A549 (cell line): ENCODE results near the gene LVRN. TPM values are rescaled to one million over a fixed set of nuclear protein-coding genes. Genes with fewer than 3 reads are reported as not detected.

ENCODE experiments used
- ATAC-seq, 2 experiments: fragments of 200-7000 bp in 1 of 2; fragments of >200 bp in 1 of 2; cut with Nextera tagmentation in 1 of 2; cut with Tn5 transposase in 1 of 2; 3 replicates each; pipeline versions ENCODE4 v1.8.0 to v1.9.1; 2018 to 2020; ENCODE audit warnings: mild to moderate bottlenecking in 1 of 2, moderate library complexity in 1 of 2
- CTCF ChIA-PET: fragments of 300-600 bp; sonication (Branson Sonifier 250); formaldehyde crosslinking; extraction: SDS; loops from one replicate; lab custom pipeline; 2021; ENCODE audit warnings: antibody characterized with exemption, inconsistent platforms; lab: Yijun Ruan, JAX
- POLR2A ChIA-PET: fragments of 350-600 bp; formaldehyde crosslinking; extraction: SDS; loops from one replicate; lab custom pipeline; 2021; ENCODE audit warnings: antibody characterized with exemption, inconsistent platforms; lab: Yijun Ruan, JAX
- DNase-seq, 2 experiments: peaks; one replicate each; pipeline versions ENCODE4 v3.0.0 to v3.0.0-alpha.2; 2011 to 2016; ENCODE audit warnings: low read depth in 1 of 2, low spot score in 1 of 2
- FAIRE-seq: peaks from 2 replicates; lab custom pipeline; 2011; peaks lifted over from hg19 to GRCh38; lab: Jason Lieb, UNC
- H3K27ac ChIP-seq, 2 experiments: fragments of >200 bp; sonication (Bioruptor Twin); formaldehyde crosslinking; 3 replicates each; pipeline ENCODE4 v1.5.1; 2016 to 2017
- H3K4me1 ChIP-seq: fragments of >200 bp; sonication (Bioruptor Twin); formaldehyde crosslinking; 3 replicates; pipeline ENCODE4 v1.6.1; 2016
- H3K4me2 ChIP-seq: fragments of >200 bp; sonication (Bioruptor Twin); formaldehyde crosslinking; 3 replicates; pipeline ENCODE4 v1.6.1; 2016
- H3K4me3 ChIP-seq: fragments of >200 bp; sonication (Bioruptor Twin); formaldehyde crosslinking; 3 replicates; pipeline ENCODE4 v1.5.1; 2016
- H3K9me3 ChIP-seq: fragments of >200 bp; sonication (Bioruptor Twin); formaldehyde crosslinking; 3 replicates; pipeline ENCODE4 v1.6.1; 2016
- ATOH8 ChIP-seq: fragments of 250-450 bp; sonication (Bioruptor Pico); IDR thresholded peaks from 2 replicates; pipeline ENCODE4 v1.5.0; 2020; ENCODE audit warnings: low read depth, mild to moderate bottlenecking, moderate library complexity
- CBX8 ChIP-seq: fragments of 200-600 bp; sonication (generic); IDR thresholded peaks from 2 replicates; pipeline ENCODE4 v1.6.1; 2016
- CEBPB ChIP-seq, 2 experiments: fragments of >200 bp in 1 of 2; sonication (Bioruptor Twin) in 1 of 2; formaldehyde crosslinking in 1 of 2; IDR thresholded peaks; 2 replicates each; pipeline ENCODE4 v1.6.1; 2012 to 2016
- CHD4 ChIP-seq: fragments of 200-600 bp; sonication (generic); IDR thresholded peaks from 2 replicates; pipeline ENCODE4 v1.6.1; 2016; ENCODE audit warnings: antibody characterized with exemption, mild to moderate bottlenecking, borderline replicate concordance
- CTCF ChIP-seq: fragments of >200 bp; sonication (Bioruptor Twin); formaldehyde crosslinking; IDR thresholded peaks from 3 replicates; pipeline ENCODE4 v1.5.1; 2016
- EHMT2 ChIP-seq: fragments of 200-600 bp; sonication (generic); IDR thresholded peaks from 2 replicates; pipeline ENCODE4 v1.6.1; 2016; ENCODE audit warnings: antibody characterized with exemption, low read depth, mild to moderate bottlenecking, moderate library complexity
- ELK1 ChIP-seq: fragments of 150-350 bp; IDR thresholded peaks from 2 replicates; pipeline ENCODE4 v1.6.1; 2014; ENCODE audit warnings: low read depth, mild to moderate bottlenecking, low read length
- ESRRA ChIP-seq: fragments of 150-350 bp; IDR thresholded peaks from 2 replicates; pipeline ENCODE4 v1.6.1; 2014; ENCODE audit warnings: mild to moderate bottlenecking, low read length, borderline replicate concordance
- HOXA7 ChIP-seq: fragments of 250-450 bp; sonication (Bioruptor Pico); IDR thresholded peaks from 2 replicates; pipeline ENCODE4 v1.5.0; 2020; ENCODE audit warnings: mild to moderate bottlenecking, moderate library complexity
- JUN ChIP-seq, 2 experiments: fragments of >200 bp; sonication (Bioruptor Twin); formaldehyde crosslinking; IDR thresholded peaks; 2 replicates in 1 of 2; 3 replicates in 1 of 2; pipeline ENCODE4 v1.6.1; 2016 to 2017
- JUNB ChIP-seq: fragments of >200 bp; sonication (Bioruptor Twin); formaldehyde crosslinking; IDR thresholded peaks from 2 replicates; pipeline ENCODE4 v1.6.1; 2016
- KDM1A ChIP-seq: fragments of 200-600 bp; sonication (generic); IDR thresholded peaks from 2 replicates; pipeline ENCODE4 v1.6.1; 2016; ENCODE audit warnings: low read depth, mild to moderate bottlenecking
- MAFK ChIP-seq: fragments of 450-650 bp; IDR thresholded peaks from 2 replicates; pipeline ENCODE4 v1.6.1; 2014; ENCODE audit not compliant: partially characterized antibody
- MAZ ChIP-seq: fragments of 150-350 bp; IDR thresholded peaks from 2 replicates; pipeline ENCODE4 v1.6.1; 2014; ENCODE audit warnings: antibody characterized with exemption, low read depth, low read length, borderline replicate concordance
- MYC ChIP-seq: IDR thresholded peaks from 2 replicates; pipeline ENCODE4 v1.6.1; 2012; ENCODE audit warnings: mild to moderate bottlenecking, inconsistent platforms, low read length, improper control_type of control experiment, borderline replicate concordance
- NFE2L2 ChIP-seq: fragments of 150-350 bp; conservative IDR thresholded peaks from 2 replicates; pipeline ENCODE4 v1.6.1; 2014; ENCODE audit warnings: low read length
- POLR2A ChIP-seq: IDR thresholded peaks from 2 replicates; pipeline ENCODE4 v1.6.1; 2012; ENCODE audit warnings: mild to moderate bottlenecking, low read length
- RAD21 ChIP-seq, 2 experiments: fragments of >200 bp in 1 of 2; sonication (Bioruptor Twin) in 1 of 2; formaldehyde crosslinking in 1 of 2; IDR thresholded peaks in 1 of 2; conservative IDR thresholded peaks in 1 of 2; 2 replicates in 1 of 2; 3 replicates in 1 of 2; pipeline ENCODE4 v1.6.1; 2012 to 2018; ENCODE audit warnings: inconsistent platforms in 1 of 2
- REST ChIP-seq: fragments of 200-600 bp; sonication (generic); IDR thresholded peaks from 2 replicates; pipeline ENCODE4 v1.6.1; 2016; ENCODE audit warnings: antibody characterized with exemption, mild to moderate bottlenecking, moderate library complexity
- RFX5 ChIP-seq: fragments of 450-650 bp; IDR thresholded peaks from 2 replicates; pipeline ENCODE4 v1.7.1; 2014; ENCODE audit warnings: antibody characterized with exemption, mild to moderate bottlenecking, moderate library complexity
- SMC3 ChIP-seq: fragments of >200 bp; sonication (Bioruptor Twin); formaldehyde crosslinking; IDR thresholded peaks from 3 replicates; pipeline ENCODE4 v1.6.1; 2018; ENCODE audit warnings: inconsistent platforms
- SREBF2 ChIP-seq: fragments of 450-650 bp; IDR thresholded peaks from 2 replicates; pipeline ENCODE4 v1.6.1; 2014; ENCODE audit warnings: mild to moderate bottlenecking, moderate library complexity
- WGBS: methylation state at CpG from one replicate; pipeline ENCODE4 v1.1.6; 2017; ENCODE audit errors: missing lambda C conversion rate; 5-methylcytosine and 5-hydroxymethylcytosine counted together
- polyA plus RNA-seq, 4 experiments: library from polyadenylated mRNA; depleted of rRNA in 3 of 4; stranded (reverse); fragments of >200 nt; fragmentation: RNase III in 1 of 4; extraction: RNeasy Plus Mini Kit Qiagen cat#74134 plus additional on column Dnase treatment in 1 of 4; gene quantifications; 2 replicates in 3 of 4; 3 replicates in 1 of 4; pipeline ENCODE4 v1.2.3, GENCODE V29; 2011 to 2017

LVRN gene
- polyA plus RNA-seq, 2 of the 4 experiments (the other 2 are of a cell fraction) = 0.06 to 0.16 TPM

GRCh38 chr5:116068028-116068632, 105.9 kb downstream of the LVRN start:
- no peaks in the 10 kb centered on the region for H3K9me3 ChIP-seq
- peak; percentile 11 to 60 for DNase-seq
- POLR2A ChIA-PET = no interaction called here
- FAIRE-seq = peak; percentile 79
- CTCF ChIA-PET = interaction anchor here (0.6 to 3.8 kb wide), 24 partner anchors 8 to 808 kb away, joined by 3 to 30 read pairs (median 3); partner anchors contain the start of gene COMMD10
- peak overlapping the region; percentile 9; the same call in 1 of the 3 replicates for H3K4me2 ChIP-seq
- no peaks in the 10 kb centered on the region for H3K4me1 ChIP-seq
- H3K27ac ChIP-seq = no peak overlapping the region
- ATAC-seq = peak in 1 of 2 experiments; percentile 77; a peak in 3 of 6 replicates
- TF ChIP-seq REST (no peak), SMC3 (peak; percentile 86), RAD21 (conservative IDR thresholded peaks at IDR 0.05 in 1 of 2, IDR thresholded peaks at IDR 0.05 in 1 of 2) (peak; percentile 88), CTCF (peak; percentile 90)
- no peak overlapping the region for H3K4me3 ChIP-seq
- WGBS = 2% methylated on average over 4 of the region's 4 CpGs

GRCh38 chr5:116071211-116071610, 108.9 kb downstream of the LVRN start:
- Histone ChIP-seq H3K4me1 (no peaks in the 10 kb centered on the region), H3K4me3 (no peak overlapping the region), H3K4me2 (no peak overlapping the region), H3K27ac (no peak overlapping the region), H3K9me3 (no peaks in the 10 kb centered on the region)
- POLR2A ChIA-PET = no interaction called here
- WGBS = 66% methylated on average over 1 of the region's 1 CpG
- FAIRE-seq (no peak), ATAC-seq (no peak), DNase-seq (no peak)
- CTCF ChIA-PET = no interaction called here
- TF ChIP-seq MAFK (peak; percentile 78), POLR2A (no peak)
- TF ChIP-seq, all 56 proteins: peak for 1

- DNase-seq (no peak), ATAC-seq (no peak), FAIRE-seq (no peak)
- CTCF ChIA-PET = no interaction called here
- POLR2A ChIA-PET = no interaction called here
- no peaks in the 10 kb centered on the region for H3K4me1 ChIP-seq
- no peaks in the 10 kb centered on the region for H3K9me3 ChIP-seq
- H3K4me2 ChIP-seq = no peak overlapping the region
- H3K27ac ChIP-seq = no peak overlapping the region
- WGBS = 44% methylated on average over 6 of the region's 6 CpGs
- no peak overlapping the region for H3K4me3 ChIP-seq
- TF ChIP-seq MYC (no peak), NFE2L2 (no peak), KDM1A (no peak), CHD4 (no peak), CBX8 (no peak), HOXA7 (CRISPR knock-in tag) (no peak)
- TF ChIP-seq, all 56 proteins: peak for 0
Observed at GRCh38 chr5:116075191-116075831, 113.0 kb downstream of the LVRN start.

GRCh38 chr5:116076496-116076895, 114.2 kb downstream of the LVRN start:
- H3K4me1 ChIP-seq = no peaks in the 10 kb centered on the region
- no peak overlapping the region for H3K27ac ChIP-seq
- FAIRE-seq (no peak), ATAC-seq (no peak), DNase-seq (no peak)
- H3K9me3 ChIP-seq = no peaks in the 10 kb centered on the region
- H3K4me3 ChIP-seq = no peak overlapping the region
- POLR2A ChIA-PET = no interaction called here
- 100% methylated on average over 1 of the region's 1 CpG for WGBS
- no peak overlapping the region for H3K4me2 ChIP-seq
- CTCF ChIA-PET = interaction anchor here (1.1 to 1.7 kb wide), 2 partner anchors 8 to 442 kb away, joined by 6 to 7 read pairs; no protein-coding TSS in a partner anchor
- TF ChIP-seq JUNB (no peak), JUN (IDR thresholded peaks at IDR 0.05) (no peak), CBX8 (no peak), KDM1A (no peak), ATOH8 (CRISPR knock-in tag) (no peak), EHMT2 (no peak), RFX5 (no peak), SREBF2 (no peak), ESRRA (no peak), CEBPB (IDR thresholded peaks at IDR 0.05) (no peak), MAZ (no peak), ELK1 (no peak), RAD21 (conservative IDR thresholded peaks at IDR 0.05 in 1 of 2, IDR thresholded peaks at IDR 0.05 in 1 of 2) (no peak)
